ENCODE data around the gene CTNNAL1. TPM values are rescaled to one million over a fixed set of nuclear protein-coding genes. Genes with fewer than 3 reads are reported as not detected.
A peak's percentile ranks its signal among the peaks of the same experiment; 100 is the strongest.

Gene CTNNAL1
- total and polyA plus RNA-seq, 10 donors, result 14.6 to 43.2 (median 36.3) TPM

GRCh38 chr9:108991479-108991878 is 21.8 kb downstream of the CTNNAL1 start:
- peaks cover 0 to 3% (median 0%) of the 10 kb centered on the region in 6 donors for H3K36me3 ChIP-seq
- H3K9me3 ChIP-seq, result no peaks in the 10 kb centered on the region
- no peak for DNase-seq
- intact Hi-C loops (cut with DNase I; ENCODE audit: low total_unique reads), result no loop called here
- no peak overlapping the region for H3K4me3 ChIP-seq
- peaks cover 0 to 36% (median 15%) of the 10 kb centered on the region in 6 donors for H3K4me1 ChIP-seq
- H3K27ac ChIP-seq, result peak overlapping the region in 6 of 8 donors; percentile 9 to 63 (median 39)
- 64 to 73% (median 67%) methylated on average over 5 of the region's 5 CpGs for WGBS, 5 donors
- H3K27me3 ChIP-seq (replicated peaks in 1 of 7), result no peaks in the 10 kb centered on the region
- TF ChIP-seq POLR2AphosphoS5 (IDR thresholded peaks at IDR 0.05) (peak in 1 of 3 donors; percentile 41), CTCF (IDR thresholded peaks at IDR 0.05 in 8 of 11, conservative IDR thresholded peaks at IDR 0.05 in 3 of 11) (no peak)

DNA sequence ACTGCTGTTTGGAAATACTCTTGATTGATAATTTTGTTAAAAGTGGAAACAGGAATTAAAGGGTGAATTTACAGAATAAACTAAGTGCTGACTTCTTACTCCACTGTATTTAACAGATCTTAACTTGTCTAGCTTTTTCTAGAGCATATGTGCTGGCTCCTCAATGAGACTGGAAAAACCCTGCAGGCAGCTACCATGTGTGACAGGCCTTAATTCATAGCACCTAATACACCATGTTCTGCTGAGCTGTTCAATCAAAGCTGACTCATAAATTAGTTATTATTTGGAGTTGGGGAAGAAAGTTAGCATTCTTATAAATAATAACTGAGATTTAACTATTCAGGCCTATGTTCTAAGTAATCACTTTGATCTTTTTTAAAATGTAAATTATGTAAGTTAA is 29.4 kb downstream of the CTNNAL1 start:
- intact Hi-C loops (cut with DNase I; ENCODE audit: low total_unique reads), result no loop called here
- Histone ChIP-seq H3K9me3 (no peaks in the 10 kb centered on the region), H3K27ac (no peak overlapping the region), H3K4me3 (no peak overlapping the region), H3K4me1 (no peaks in the 10 kb centered on the region), H3K27me3 (replicated peaks in 1 of 7) (no peaks in the 10 kb centered on the region), H3K36me3 (peaks cover 0 to 33% (median 3%) of the 10 kb centered on the region in 6 donors)
- TF ChIP-seq POLR2A (IDR thresholded peaks at IDR 0.05), result no peak
- TF ChIP-seq POLR2AphosphoS5 (IDR thresholded peaks at IDR 0.05), result no peak
- TF ChIP-seq CTCF (IDR thresholded peaks at IDR 0.05 in 8 of 11, conservative IDR thresholded peaks at IDR 0.05 in 3 of 11), result no peak
- DNase-seq, result no peak

- H3K4me3 ChIP-seq, result no peak overlapping the region
- H3K27me3 ChIP-seq (replicated peaks in 1 of 7), result no peaks in the 10 kb centered on the region
- DNase-seq, result no peak
- H3K9me3 ChIP-seq, result no peaks in the 10 kb centered on the region
- 91 to 100% (median 98%) methylated on average over 2 of the region's 2 CpGs for WGBS, 5 donors
- intact Hi-C loops (cut with DNase I; ENCODE audit: low total_unique reads), result no loop called here
- H3K27ac ChIP-seq, result no peak overlapping the region
- no peak for TF ChIP-seq POLR2A (IDR thresholded peaks at IDR 0.05)
- TF ChIP-seq CTCF (IDR thresholded peaks at IDR 0.05 in 8 of 11, conservative IDR thresholded peaks at IDR 0.05 in 3 of 11), result no peak
- TF ChIP-seq POLR2AphosphoS5 (IDR thresholded peaks at IDR 0.05), result no peak
- H3K36me3 ChIP-seq, result peaks cover 0 to 47% (median 7%) of the 10 kb centered on the region in 6 donors
- H3K4me1 ChIP-seq, result no peaks in the 10 kb centered on the region
Measured at GRCh38 chr9:108980893-108981292, 32.4 kb downstream of the CTNNAL1 start.

GRCh38 chr9:108978205-108978604 is 35.1 kb downstream of the CTNNAL1 start:
- no peaks in the 10 kb centered on the region for H3K27me3 ChIP-seq (replicated peaks in 1 of 7)
- intact Hi-C loops (cut with DNase I; ENCODE audit: low total_unique reads), result no loop called here
- 67 to 76% (median 71%) methylated on average over 1 of the region's 1 CpG for WGBS, 5 donors
- TF ChIP-seq POLR2AphosphoS5 (IDR thresholded peaks at IDR 0.05), result no peak
- no peak for TF ChIP-seq POLR2A (IDR thresholded peaks at IDR 0.05)
- TF ChIP-seq CTCF (IDR thresholded peaks at IDR 0.05 in 8 of 11, conservative IDR thresholded peaks at IDR 0.05 in 3 of 11), result no peak
- DNase-seq, result no peak
- H3K4me1 ChIP-seq, result peaks cover 0 to 14% (median 5%) of the 10 kb centered on the region in 6 donors
- H3K9me3 ChIP-seq, result no peaks in the 10 kb centered on the region
- no peak overlapping the region for H3K4me3 ChIP-seq
- no peak overlapping the region for H3K27ac ChIP-seq
- H3K36me3 ChIP-seq, result peaks cover 0 to 47% (median 7%) of the 10 kb centered on the region in 6 donors

Measured in spleen (tissue), 11 donors.